GM12874 (cell line): ENCODE measurements around the gene TCF12.

Experiments
- TF ChIP-seq, protein P1 (sequence below): IDR thresholded peaks from 2 replicates; pipeline ENCODE4 v1.5.1; 2011; ENCODE audit warnings: low read depth, mild to moderate bottlenecking, control low read depth, low read length, moderate library complexity; ENCODE audit not compliant: insufficient read depth

Gene TCF12

DNA sequence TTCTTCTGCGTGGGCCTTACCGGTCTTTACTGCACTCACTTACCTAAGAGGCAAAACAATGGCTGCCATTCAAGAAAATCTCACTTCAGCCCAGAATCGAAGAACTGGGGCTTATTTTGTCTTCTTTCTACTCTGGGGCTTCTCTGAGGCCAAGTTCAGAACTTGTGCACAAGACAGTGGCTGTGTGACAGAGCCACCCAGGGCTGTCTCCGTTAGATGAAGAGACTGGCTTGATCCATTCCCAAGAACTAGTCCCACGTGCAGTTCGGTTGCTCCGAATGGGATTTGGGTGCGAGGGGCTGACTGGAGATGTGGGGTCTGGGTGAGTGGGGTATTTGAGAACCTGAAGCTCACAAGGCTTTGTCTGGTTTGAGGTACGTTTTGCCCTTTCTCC is 795 bp upstream of the TCF12 start:
- TF ChIP-seq, protein P1, sequence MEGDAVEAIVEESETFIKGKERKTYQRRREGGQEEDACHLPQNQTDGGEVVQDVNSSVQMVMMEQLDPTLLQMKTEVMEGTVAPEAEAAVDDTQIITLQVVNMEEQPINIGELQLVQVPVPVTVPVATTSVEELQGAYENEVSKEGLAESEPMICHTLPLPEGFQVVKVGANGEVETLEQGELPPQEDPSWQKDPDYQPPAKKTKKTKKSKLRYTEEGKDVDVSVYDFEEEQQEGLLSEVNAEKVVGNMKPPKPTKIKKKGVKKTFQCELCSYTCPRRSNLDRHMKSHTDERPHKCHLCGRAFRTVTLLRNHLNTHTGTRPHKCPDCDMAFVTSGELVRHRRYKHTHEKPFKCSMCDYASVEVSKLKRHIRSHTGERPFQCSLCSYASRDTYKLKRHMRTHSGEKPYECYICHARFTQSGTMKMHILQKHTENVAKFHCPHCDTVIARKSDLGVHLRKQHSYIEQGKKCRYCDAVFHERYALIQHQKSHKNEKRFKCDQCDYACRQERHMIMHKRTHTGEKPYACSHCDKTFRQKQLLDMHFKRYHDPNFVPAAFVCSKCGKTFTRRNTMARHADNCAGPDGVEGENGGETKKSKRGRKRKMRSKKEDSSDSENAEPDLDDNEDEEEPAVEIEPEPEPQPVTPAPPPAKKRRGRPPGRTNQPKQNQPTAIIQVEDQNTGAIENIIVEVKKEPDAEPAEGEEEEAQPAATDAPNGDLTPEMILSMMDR: no peak

DNA sequence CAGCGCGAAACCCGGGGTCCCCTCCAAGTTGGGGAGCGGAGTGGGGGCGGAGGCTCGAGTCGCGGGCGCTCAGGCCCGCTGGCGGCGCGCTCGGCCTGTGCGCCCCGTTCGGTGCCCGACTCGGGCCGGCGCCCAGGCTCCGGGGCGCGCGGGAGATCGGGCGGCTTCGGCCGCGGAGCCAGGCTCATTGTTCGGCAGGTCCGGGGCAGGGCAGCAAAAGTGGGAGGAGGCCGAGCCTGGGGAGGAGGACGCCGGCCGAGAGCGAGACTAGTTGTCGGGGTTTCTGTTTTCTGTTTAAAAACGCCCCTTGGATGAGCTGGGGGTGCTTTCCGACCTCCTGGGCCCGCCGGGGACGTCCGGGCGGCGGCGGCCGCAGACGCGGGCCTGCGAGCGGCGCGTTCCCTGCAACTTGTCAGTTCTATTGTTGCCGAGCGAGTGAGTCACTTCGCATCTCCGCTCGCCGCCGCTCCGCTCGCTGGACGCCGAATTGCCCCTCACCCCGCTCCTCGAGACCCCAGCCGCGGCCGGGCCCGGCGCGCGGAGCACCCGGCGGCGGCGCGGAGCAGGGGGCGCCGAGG is 676 bp downstream of the TCF12 start:
- TF ChIP-seq, protein P1: no peak

DNA sequence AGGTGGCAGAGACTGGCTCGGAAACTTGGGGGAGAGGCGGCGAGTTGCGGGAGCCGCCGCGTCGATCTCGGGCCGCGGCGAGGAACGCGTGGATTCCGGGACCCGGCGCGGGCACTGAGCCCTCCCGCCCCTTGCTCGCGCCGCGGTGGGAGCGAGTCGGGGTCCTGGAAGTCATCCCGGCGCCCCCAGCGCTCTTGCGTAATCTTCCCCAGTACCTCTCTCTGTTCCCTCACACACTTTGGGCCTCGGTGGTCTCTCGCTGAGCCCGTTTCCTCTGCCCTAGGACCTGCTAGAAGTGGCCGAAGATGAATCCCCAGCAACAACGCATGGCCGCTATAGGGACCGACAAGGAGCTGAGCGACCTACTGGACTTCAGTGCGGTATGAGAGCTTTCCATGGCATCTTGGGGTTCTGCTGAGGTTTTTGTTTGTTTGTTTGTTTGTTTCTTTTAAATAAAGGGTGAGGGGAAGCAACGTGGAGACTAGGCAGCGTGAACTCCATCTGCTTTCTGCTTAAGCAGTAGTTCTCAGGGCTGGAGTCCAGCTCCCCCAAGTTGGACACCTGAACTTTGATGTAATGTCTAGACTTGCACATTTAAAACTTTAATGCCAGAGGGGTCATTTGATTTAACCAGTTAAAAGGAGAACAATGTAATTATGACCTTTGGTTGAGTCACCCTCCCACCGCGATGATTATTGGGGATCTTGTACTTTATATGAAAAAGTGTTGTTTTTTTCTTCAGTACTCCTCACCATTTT is 1.3 kb downstream of the TCF12 start:
- TF ChIP-seq, protein P1: no peak

DNA sequence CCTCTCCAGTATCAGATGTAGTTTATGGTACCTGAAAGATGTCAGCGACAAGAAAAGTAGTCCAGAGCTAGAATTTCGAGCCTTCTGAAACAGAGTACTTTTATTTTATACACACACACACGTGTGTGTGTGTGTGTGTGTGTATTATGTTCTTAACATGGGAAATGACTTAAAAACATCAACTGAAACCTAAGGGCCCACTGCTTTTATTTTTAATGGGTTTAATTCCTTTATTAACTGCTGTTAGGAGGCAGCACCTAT is 1.9 kb downstream of the TCF12 start:
- TF ChIP-seq, protein P1: no peak

DNA sequence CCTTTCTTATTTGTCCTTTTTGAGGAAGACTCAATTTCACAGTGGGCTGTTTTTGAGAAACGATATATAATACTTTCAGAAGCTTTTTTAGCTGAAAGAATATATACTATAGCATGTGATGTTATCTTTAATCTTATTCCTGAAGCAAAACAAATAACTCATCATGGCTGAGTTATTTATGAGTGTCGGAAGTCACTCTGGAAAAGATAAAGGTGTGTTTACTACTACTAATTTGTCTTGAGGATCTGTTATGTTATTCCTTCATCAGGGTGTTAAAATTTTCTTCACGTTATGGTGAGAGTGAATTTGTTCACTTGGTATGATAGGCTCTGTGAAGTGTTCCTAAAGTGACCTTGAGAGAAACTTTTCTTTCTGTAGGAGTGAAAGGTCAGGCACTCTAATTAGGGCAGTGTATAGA is 4.7 kb downstream of the TCF12 start:
- TF ChIP-seq, protein P1: no peak

DNA sequence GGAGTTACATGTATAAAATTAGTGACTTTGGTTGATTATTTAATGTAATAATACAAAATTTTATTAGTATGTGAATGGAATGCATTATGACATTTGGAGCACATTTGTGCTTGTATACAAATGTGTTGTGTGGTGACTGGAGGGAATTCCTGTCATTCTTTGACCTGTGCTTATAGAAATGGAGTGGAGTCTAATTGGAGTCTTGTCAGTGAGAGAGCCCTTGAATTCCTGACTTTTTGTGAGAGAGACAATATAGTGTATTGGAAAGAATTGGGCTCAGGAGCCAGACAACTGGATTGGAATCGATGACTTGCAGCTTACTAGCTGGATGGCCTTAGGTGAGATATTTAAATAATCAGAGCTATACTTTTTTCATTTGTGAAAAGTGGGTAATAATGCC is 9.4 kb downstream of the TCF12 start:
- TF ChIP-seq, protein P1: no peak

DNA sequence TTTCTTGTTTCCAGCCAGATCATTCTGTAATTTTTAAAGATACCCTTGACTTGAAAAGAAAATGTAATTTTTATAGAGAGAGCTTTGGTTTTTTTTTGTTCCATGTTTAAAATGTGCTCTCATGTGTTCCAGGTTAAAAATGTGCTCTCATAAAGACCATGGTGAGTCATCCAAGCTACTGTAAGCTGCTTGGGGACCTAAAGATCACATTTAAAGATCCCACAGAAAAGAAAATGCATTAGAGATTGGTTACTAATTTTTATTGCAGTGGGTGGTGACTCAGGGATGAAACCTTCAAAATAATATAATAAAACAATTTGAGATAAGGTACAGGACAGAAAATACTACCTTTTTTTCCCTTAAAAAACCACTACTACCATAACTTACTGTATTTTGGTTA is 11.0 kb downstream of the TCF12 start:
- TF ChIP-seq, protein P1: no peak
